Heart left ventricle (tissue), 13 donors: Measurements from ENCODE around the gene CMC2.

Experiments used
- POLR2A ChIP-seq, 2 donors: fragments of 450-650 bp; IDR thresholded peaks; one replicate each; pipeline ENCODE4 v1.6.1; 2017; ENCODE audit warnings: antibody characterized with exemption in 2 of 2, mild to moderate bottlenecking in 2 of 2, moderate library complexity in 2 of 2
- TF ChIP-seq, protein P1 (sequence below), 12 donors: fragments of 200-600 bp; sonication (generic) in 4 of 12; IDR thresholded peaks; one replicate each; pipeline versions ENCODE4 v1.5.0 to v1.8.0; 2018 to 2022; ENCODE audit warnings: antibody characterized with exemption in 12 of 12, mild to moderate bottlenecking in 5 of 12
- donor health status: ischemic (EF 13 %, LVEDD 7.1; RV severe dilation, severe dysfunction).
- donor health status: DM: no; HTN: yes; CAD: no.
- donor health status: DM: no; HTN: no; CAD: no.
- donor health status: ischemic (EF 25% LVEDD 6.9; RV normal size, moderate dysfunction).
- donor health status: ischemic (EF 25% LVEDD 5.7; RV mildly dilated, moderate dysfunction).
- donor health status: ischemic (EF 35%, LVEDD 5.7; RV mildly dilated, moderate dysfunction).
- donor health status: nonischemic (EF 11% LVEDD 7.7; RV severe dilation, severe dysfunction).
- donor health status: DM: yes; HTN: yes; CAD: no.
- donor health status: PGD.
- donor health status: ischemic (EF 29% LVEDD 5.4; RV normal size, mild dysfunction).
- donor health status: nonischemic (EF 23%, LVEDD 6.1; RV moderate dilation, normal function).

- TF ChIP-seq, protein P1, sequence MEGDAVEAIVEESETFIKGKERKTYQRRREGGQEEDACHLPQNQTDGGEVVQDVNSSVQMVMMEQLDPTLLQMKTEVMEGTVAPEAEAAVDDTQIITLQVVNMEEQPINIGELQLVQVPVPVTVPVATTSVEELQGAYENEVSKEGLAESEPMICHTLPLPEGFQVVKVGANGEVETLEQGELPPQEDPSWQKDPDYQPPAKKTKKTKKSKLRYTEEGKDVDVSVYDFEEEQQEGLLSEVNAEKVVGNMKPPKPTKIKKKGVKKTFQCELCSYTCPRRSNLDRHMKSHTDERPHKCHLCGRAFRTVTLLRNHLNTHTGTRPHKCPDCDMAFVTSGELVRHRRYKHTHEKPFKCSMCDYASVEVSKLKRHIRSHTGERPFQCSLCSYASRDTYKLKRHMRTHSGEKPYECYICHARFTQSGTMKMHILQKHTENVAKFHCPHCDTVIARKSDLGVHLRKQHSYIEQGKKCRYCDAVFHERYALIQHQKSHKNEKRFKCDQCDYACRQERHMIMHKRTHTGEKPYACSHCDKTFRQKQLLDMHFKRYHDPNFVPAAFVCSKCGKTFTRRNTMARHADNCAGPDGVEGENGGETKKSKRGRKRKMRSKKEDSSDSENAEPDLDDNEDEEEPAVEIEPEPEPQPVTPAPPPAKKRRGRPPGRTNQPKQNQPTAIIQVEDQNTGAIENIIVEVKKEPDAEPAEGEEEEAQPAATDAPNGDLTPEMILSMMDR (IDR thresholded peaks at IDR 0.05): no peak
- TF ChIP-seq POLR2A (IDR thresholded peaks at IDR 0.05): no peak
Observed at GRCh38 chr16:80989801-80990200, 16.9 kb downstream of the CMC2 start.
